H9 (cell line): Measurements from ENCODE around the gene AKAP17A. TPM values are rescaled to one million over a fixed set of nuclear protein-coding genes. Genes with fewer than 3 reads are reported as not detected.

Experiments
- DNase-seq: peaks from one replicate; pipeline ENCODE4 v3.0.0-alpha.2; 2017
- H2AFZ ChIP-seq: one replicate; pipeline ENCODE4 v1.6.1; 2013; ENCODE audit warnings: mild to moderate bottlenecking, low read length, control low read depth, moderate library complexity
- H2AK5ac ChIP-seq: 2 replicates; pipeline ENCODE4 v1.6.1; 2013; ENCODE audit warnings: low read length, control low read depth, mixed read lengths; ENCODE audit not compliant: insufficient read length
- H2BK120ac ChIP-seq: one replicate; pipeline ENCODE4 v1.6.1; 2013; ENCODE audit warnings: low read depth, mild to moderate bottlenecking, low read length, control low read depth, inconsistent platforms; ENCODE audit not compliant: poor library complexity, severe bottlenecking
- H2BK12ac ChIP-seq: 2 replicates; pipeline ENCODE4 v1.6.1; 2013; ENCODE audit warnings: low read length, control low read depth, mixed read lengths, low read depth; ENCODE audit not compliant: insufficient read length
- H2BK15ac ChIP-seq: 2 replicates; pipeline ENCODE4 v1.6.1; 2013; ENCODE audit warnings: low read depth, low read length, control low read depth
- H2BK20ac ChIP-seq: one replicate; pipeline ENCODE4 v1.6.1; 2013; ENCODE audit warnings: low read depth, mild to moderate bottlenecking, low read length, control low read depth, inconsistent platforms; ENCODE audit not compliant: poor library complexity, severe bottlenecking
- H2BK5ac ChIP-seq: 2 replicates; pipeline ENCODE4 v1.6.1; 2013; ENCODE audit warnings: low read length, control low read depth, mixed read lengths; ENCODE audit not compliant: insufficient read length
- H3K14ac ChIP-seq: 2 replicates; pipeline ENCODE4 v1.6.1; 2013; ENCODE audit warnings: low read length, control low read depth; ENCODE audit not compliant: insufficient read depth
- H3K18ac ChIP-seq: 2 replicates; pipeline ENCODE4 v1.6.1; 2013; ENCODE audit warnings: low read depth, mild to moderate bottlenecking, mixed read lengths, low read length, control low read depth; ENCODE audit not compliant: insufficient read length
- H3K23ac ChIP-seq: 2 replicates; pipeline ENCODE4 v1.6.1; 2013; ENCODE audit warnings: low read length, control low read depth, mixed read lengths, low read depth; ENCODE audit not compliant: insufficient read length
- H3K23me2 ChIP-seq: 2 replicates; pipeline ENCODE4 v1.6.1; 2013; ENCODE audit warnings: low read depth, mild to moderate bottlenecking, mixed read lengths, low read length, control low read depth; ENCODE audit not compliant: insufficient read length, poor library complexity, severe bottlenecking
- H3K27ac ChIP-seq: 2 replicates; pipeline ENCODE4 v1.5.1; 2013; ENCODE audit warnings: low read length, control low read depth, mixed read lengths, low read depth; ENCODE audit not compliant: insufficient read length
- H3K27me3 ChIP-seq: 2 replicates; pipeline ENCODE4 v1.6.1; 2013; ENCODE audit warnings: low read length, control low read depth, inconsistent platforms; ENCODE audit not compliant: insufficient read depth
- H3K4ac ChIP-seq: 2 replicates; pipeline ENCODE4 v1.6.1; 2013; ENCODE audit warnings: low read depth, mild to moderate bottlenecking, control low read depth, inconsistent platforms, low read length, moderate library complexity
- H3K4me1 ChIP-seq: 2 replicates; pipeline ENCODE4 v1.6.1; 2013; ENCODE audit warnings: low read length, control low read depth, inconsistent platforms; ENCODE audit not compliant: insufficient read depth
- H3K4me2 ChIP-seq: 2 replicates; pipeline ENCODE4 v1.6.1; 2013; ENCODE audit warnings: low read length, control low read depth, mixed read lengths; ENCODE audit not compliant: insufficient read length, insufficient read depth
- H3K56ac ChIP-seq: 2 replicates; pipeline ENCODE4 v1.6.1; 2013; ENCODE audit warnings: low read depth, mild to moderate bottlenecking, mixed read lengths, low read length, control low read depth; ENCODE audit not compliant: insufficient read length
- H3K79me1 ChIP-seq: 2 replicates; pipeline ENCODE4 v1.6.1; 2013; ENCODE audit warnings: low read depth, mild to moderate bottlenecking, moderate library complexity, low read length, control low read depth, inconsistent platforms; ENCODE audit not compliant: insufficient read depth, poor library complexity, severe bottlenecking
- H3K79me2 ChIP-seq: 2 replicates; pipeline ENCODE4 v1.6.1; 2013; ENCODE audit warnings: low read length, control low read depth, inconsistent platforms; ENCODE audit not compliant: insufficient read depth
- H3K9ac ChIP-seq: 2 replicates; pipeline ENCODE4 v1.6.1; 2013; ENCODE audit warnings: low read length, control low read depth, mixed read lengths; ENCODE audit not compliant: insufficient read length; ENCODE audit errors: extremely low read depth
- H3K9me3 ChIP-seq: one replicate; pipeline ENCODE4 v1.6.1; 2013; ENCODE audit warnings: low read depth, low read length, inconsistent platforms; ENCODE audit not compliant: control insufficient read depth
- H3T11ph ChIP-seq: one replicate; pipeline ENCODE4 v1.6.1; 2013; ENCODE audit warnings: mild to moderate bottlenecking, low read length, control low read depth, inconsistent platforms
- H4K20me1 ChIP-seq: one replicate; pipeline ENCODE4 v1.6.1; 2013; ENCODE audit not compliant: control insufficient read depth, insufficient read length, insufficient read depth
- H4K5ac ChIP-seq: 2 replicates; pipeline ENCODE4 v1.6.1; 2013; ENCODE audit warnings: low read depth, mild to moderate bottlenecking, mixed read lengths, low read length, control low read depth; ENCODE audit not compliant: insufficient read length
- H4K8ac ChIP-seq: replicated peaks from 2 replicates; pipeline ENCODE4 v1.6.1; 2013; ENCODE audit warnings: low read length, control low read depth, mixed read lengths, low read depth; ENCODE audit not compliant: insufficient read length
- H4K91ac ChIP-seq: 2 replicates; pipeline ENCODE4 v1.6.1; 2013; ENCODE audit warnings: low read depth, mild to moderate bottlenecking, moderate library complexity, mixed read lengths, low read length, control low read depth; ENCODE audit not compliant: insufficient read length
- H3K27ac Mint-ChIP-seq, 3 experiments: 2 replicates in 2 of 3; 3 replicates in 1 of 3; pipeline ENCODE4 v1.8.0; 2020 to 2021; ENCODE audit warnings: mixed read lengths in 3 of 3, mild to moderate bottlenecking in 1 of 3, moderate library complexity in 1 of 3
- H3K27me3 Mint-ChIP-seq: 2 replicates; pipeline ENCODE4 v1.8.0; 2021; ENCODE audit warnings: low read depth, mild to moderate bottlenecking, moderate library complexity, mixed read lengths
- H3K36me3 Mint-ChIP-seq, 3 experiments: 2 replicates in 2 of 3; 3 replicates in 1 of 3; pipeline ENCODE4 v1.8.0; 2020 to 2021; ENCODE audit warnings: low read depth in 3 of 3, mixed read lengths in 3 of 3; ENCODE audit not compliant: insufficient read depth in 1 of 3
- H3K4me1 Mint-ChIP-seq, 2 experiments: 2 replicates each; pipeline ENCODE4 v1.8.0; 2020; ENCODE audit warnings: mixed read lengths in 2 of 2
- H3K4me3 Mint-ChIP-seq, 2 experiments: 2 replicates in 1 of 2; 3 replicates in 1 of 2; pipeline ENCODE4 v1.8.0; 2020 to 2021; ENCODE audit warnings: mild to moderate bottlenecking in 2 of 2, mixed read lengths in 2 of 2, moderate library complexity in 1 of 2
- H3K9me3 Mint-ChIP-seq, 2 experiments: 2 replicates in 1 of 2; 3 replicates in 1 of 2; pipeline ENCODE4 v1.8.0; 2020; ENCODE audit warnings: mild to moderate bottlenecking in 2 of 2, mixed read lengths in 2 of 2, moderate library complexity in 1 of 2
- WGBS: extraction: QIAGEN DNeasy Blood & Tissue Kit; methylation state at CpG from one replicate; pipeline ENCODE4 v1.1.7; 2013; ENCODE audit warnings: missing lambda C conversion rate, low lambda C conversion rate, mixed read lengths; ENCODE audit not compliant: insufficient read length; ENCODE audit errors: extremely low coverage; 5-methylcytosine and 5-hydroxymethylcytosine counted together
- total RNA-seq: library from RNA; stranded (reverse); gene quantifications from 2 replicates; pipeline ENCODE4 v1.2.1, GENCODE V29; 2021
- TF ChIP-seq, protein P1 (sequence below): fragments of 200-600 bp; sonication (generic); conservative IDR thresholded peaks from 3 replicates; pipeline ENCODE4 v1.8.0; 2021; ENCODE audit warnings: antibody characterized with exemption, mild to moderate bottlenecking

Gene AKAP17A
- total RNA-seq, 1 experiment from 2014 or later: 39.7 TPM

DNA sequence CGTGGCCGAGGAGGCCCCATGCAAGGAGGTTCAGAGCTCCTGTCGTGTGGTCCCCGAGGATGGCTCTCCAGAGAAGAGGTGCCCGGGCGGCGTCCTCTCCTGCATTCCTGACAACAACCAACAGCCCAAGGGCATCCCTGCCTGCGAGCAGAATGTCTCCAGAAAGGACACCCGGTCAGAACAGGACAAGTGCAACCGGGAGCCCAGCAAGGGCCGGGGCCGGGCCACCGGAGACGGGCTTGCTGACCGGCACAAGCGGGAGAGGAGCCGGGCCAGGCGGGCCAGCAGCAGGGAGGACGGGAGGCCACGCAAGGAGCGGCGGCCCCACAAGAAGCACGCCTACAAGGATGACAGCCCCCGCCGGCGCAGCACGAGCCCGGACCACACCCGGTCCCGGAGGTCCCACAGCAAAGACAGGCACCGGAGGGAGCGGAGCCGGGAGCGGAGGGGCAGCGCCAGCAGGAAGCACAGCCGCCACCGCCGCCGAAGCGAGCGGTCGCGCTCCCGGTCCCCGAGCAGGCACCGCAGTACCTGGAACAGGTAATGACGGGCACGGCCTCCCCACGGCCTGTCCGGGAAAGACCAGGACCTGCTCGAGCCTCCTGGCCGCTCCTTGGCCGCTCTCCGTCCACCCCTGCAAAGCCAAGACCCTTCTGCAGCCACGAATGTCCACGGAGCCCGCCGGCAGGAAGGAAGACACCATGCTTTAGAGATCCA lies 9.8 kb downstream of the AKAP17A start:
- Histone ChIP-seq H2BK120ac (no peak overlapping the region), H4K8ac (no peak overlapping the region), H4K91ac (no peak overlapping the region), H3K27me3 (no peaks in the 10 kb centered on the region), H2BK15ac (no peak overlapping the region), H2AFZ (no peak overlapping the region), H2BK20ac (no peak overlapping the region), H2BK5ac (no peak overlapping the region), H3K79me1 (peaks cover 5% of the 10 kb centered on the region), H3K4ac (no peak overlapping the region), H2BK12ac (no peak overlapping the region), H4K20me1 (no peaks in the 10 kb centered on the region), H3K23me2 (no peaks in the 10 kb centered on the region), H3K23ac (no peak overlapping the region), H3K9me3 (no peaks in the 10 kb centered on the region), H3K14ac (no peak overlapping the region), H3K56ac (no peak overlapping the region), H2AK5ac (no peak overlapping the region), H3K4me2 (no peak overlapping the region), H3K27ac (no peak overlapping the region), H3K79me2 (peaks cover 3% of the 10 kb centered on the region; the same call in 1 of the 2 replicates), H3K18ac (no peak overlapping the region), H4K5ac (no peak overlapping the region), H3K9ac (no peak overlapping the region), H3T11ph (no peak overlapping the region), H3K4me1 (no peaks in the 10 kb centered on the region)
- no peaks in the 10 kb centered on the region; a peak in 1 of 5 replicates for H3K9me3 Mint-ChIP-seq
- H3K4me3 Mint-ChIP-seq: no peak overlapping the region
- peaks cover 37 to 68% (median 66%) of the 10 kb centered on the region in 3 experiments; a peak in 6 of 7 replicates for H3K36me3 Mint-ChIP-seq
- H3K27me3 Mint-ChIP-seq: no peaks in the 10 kb centered on the region
- no CpG with 5 or more reads among the region's 58 CpGs for WGBS
- no peak overlapping the region for H3K27ac Mint-ChIP-seq
- DNase-seq: no peak
- H3K4me1 Mint-ChIP-seq: no peaks in the 10 kb centered on the region
- TF ChIP-seq, protein P1, sequence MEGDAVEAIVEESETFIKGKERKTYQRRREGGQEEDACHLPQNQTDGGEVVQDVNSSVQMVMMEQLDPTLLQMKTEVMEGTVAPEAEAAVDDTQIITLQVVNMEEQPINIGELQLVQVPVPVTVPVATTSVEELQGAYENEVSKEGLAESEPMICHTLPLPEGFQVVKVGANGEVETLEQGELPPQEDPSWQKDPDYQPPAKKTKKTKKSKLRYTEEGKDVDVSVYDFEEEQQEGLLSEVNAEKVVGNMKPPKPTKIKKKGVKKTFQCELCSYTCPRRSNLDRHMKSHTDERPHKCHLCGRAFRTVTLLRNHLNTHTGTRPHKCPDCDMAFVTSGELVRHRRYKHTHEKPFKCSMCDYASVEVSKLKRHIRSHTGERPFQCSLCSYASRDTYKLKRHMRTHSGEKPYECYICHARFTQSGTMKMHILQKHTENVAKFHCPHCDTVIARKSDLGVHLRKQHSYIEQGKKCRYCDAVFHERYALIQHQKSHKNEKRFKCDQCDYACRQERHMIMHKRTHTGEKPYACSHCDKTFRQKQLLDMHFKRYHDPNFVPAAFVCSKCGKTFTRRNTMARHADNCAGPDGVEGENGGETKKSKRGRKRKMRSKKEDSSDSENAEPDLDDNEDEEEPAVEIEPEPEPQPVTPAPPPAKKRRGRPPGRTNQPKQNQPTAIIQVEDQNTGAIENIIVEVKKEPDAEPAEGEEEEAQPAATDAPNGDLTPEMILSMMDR: no peak
